Hepatocyte (in vitro differentiated cells): ENCODE results near the gene KIF6. TPM values are rescaled to one million over a fixed set of nuclear protein-coding genes. Genes with fewer than 3 reads are reported as not detected.

Source experiments
- DNase-seq: peaks from one replicate; pipeline ENCODE4 v3.0.0-alpha.2; 2016; ENCODE audit warnings: low spot score
- H2AFZ ChIP-seq: fragments of 200-600 bp; sonication (generic); 2 replicates; pipeline ENCODE4 v1.6.0; 2016; ENCODE audit warnings: antibody characterized with exemption, mild to moderate bottlenecking
- H3K27ac ChIP-seq: fragments of 200-600 bp; sonication (generic); 2 replicates; pipeline ENCODE4 v1.5.1; 2016; ENCODE audit warnings: mild to moderate bottlenecking
- H3K27me3 ChIP-seq: fragments of 200-600 bp; sonication (generic); 2 replicates; pipeline ENCODE4 v1.6.1; 2016
- H3K36me3 ChIP-seq: fragments of 200-600 bp; sonication (generic); replicated peaks from 2 replicates; pipeline ENCODE4 v1.5.1; 2016; ENCODE audit warnings: low read depth; ENCODE audit not compliant: insufficient read depth
- H3K4me1 ChIP-seq: fragments of 200-600 bp; sonication (generic); 2 replicates; pipeline ENCODE4 v1.5.1; 2016; ENCODE audit warnings: mild to moderate bottlenecking, moderate library complexity; ENCODE audit not compliant: insufficient read depth
- H3K4me2 ChIP-seq: fragments of 200-600 bp; sonication (generic); 2 replicates; pipeline ENCODE4 v1.6.0; 2016
- H3K4me3 ChIP-seq: fragments of 200-600 bp; sonication (generic); 2 replicates; pipeline ENCODE4 v1.5.1; 2016; ENCODE audit warnings: mild to moderate bottlenecking
- H3K79me2 ChIP-seq: fragments of 200-600 bp; sonication (generic); 2 replicates; pipeline ENCODE4 v1.6.0; 2017; ENCODE audit warnings: mild to moderate bottlenecking
- H3K9me2 ChIP-seq: fragments of 200-600 bp; sonication (generic); replicated peaks from 2 replicates; pipeline ENCODE4 v1.6.0; 2017; ENCODE audit warnings: mild to moderate bottlenecking; ENCODE audit not compliant: insufficient read depth
- H3K9me3 ChIP-seq: fragments of 200-600 bp; sonication (generic); 2 replicates; pipeline ENCODE4 v1.5.1; 2016; ENCODE audit warnings: low read depth, mild to moderate bottlenecking
- H4K20me1 ChIP-seq: fragments of 200-600 bp; sonication (generic); 2 replicates; pipeline ENCODE4 v1.6.0; 2016; ENCODE audit warnings: mild to moderate bottlenecking; ENCODE audit not compliant: insufficient read depth, poor library complexity, severe bottlenecking
- CTCF ChIP-seq: fragments of 200-600 bp; sonication (generic); IDR thresholded peaks from 2 replicates; pipeline ENCODE4 v1.5.1; 2016; ENCODE audit warnings: antibody characterized with exemption, mild to moderate bottlenecking; ENCODE audit not compliant: poor library complexity
- EZH2 ChIP-seq: fragments of 200-600 bp; sonication (generic); IDR thresholded peaks from 2 replicates; pipeline ENCODE4 v1.6.1; 2016; ENCODE audit warnings: antibody characterized with exemption, mild to moderate bottlenecking, borderline replicate concordance
- EZH2phosphoT487 ChIP-seq: fragments of 200-600 bp; sonication (generic); IDR thresholded peaks from one replicate; pipeline ENCODE4 v1.6.1; 2018; ENCODE audit warnings: antibody characterized with exemption, mild to moderate bottlenecking, low read depth, moderate library complexity; ENCODE audit not compliant: unreplicated experiment, severe bottlenecking
- WGBS: methylation state at CpG from one replicate; pipeline ENCODE4 v1.1.6; 2016; ENCODE audit warnings: low lambda C conversion rate; ENCODE audit errors: missing lambda C conversion rate; 5-methylcytosine and 5-hydroxymethylcytosine counted together
- polyA plus RNA-seq: library from polyadenylated mRNA; unstranded; fragments of >200 nt; fragmentation: Nextera tagmentation; extraction: Ambion mirVana; gene quantifications from 2 replicates; pipeline ENCODE4 v1.2.1, GENCODE V29; 2016
- total RNA-seq: library from RNA; depleted of rRNA; stranded (reverse); fragments of >200 nt; gene quantifications from 2 replicates; pipeline ENCODE4 v1.2.3, GENCODE V29; 2014

The KIF6 gene
- total and polyA plus RNA-seq, 2 experiments from 2014 or later: 0.87 to 2.3 TPM

DNA sequence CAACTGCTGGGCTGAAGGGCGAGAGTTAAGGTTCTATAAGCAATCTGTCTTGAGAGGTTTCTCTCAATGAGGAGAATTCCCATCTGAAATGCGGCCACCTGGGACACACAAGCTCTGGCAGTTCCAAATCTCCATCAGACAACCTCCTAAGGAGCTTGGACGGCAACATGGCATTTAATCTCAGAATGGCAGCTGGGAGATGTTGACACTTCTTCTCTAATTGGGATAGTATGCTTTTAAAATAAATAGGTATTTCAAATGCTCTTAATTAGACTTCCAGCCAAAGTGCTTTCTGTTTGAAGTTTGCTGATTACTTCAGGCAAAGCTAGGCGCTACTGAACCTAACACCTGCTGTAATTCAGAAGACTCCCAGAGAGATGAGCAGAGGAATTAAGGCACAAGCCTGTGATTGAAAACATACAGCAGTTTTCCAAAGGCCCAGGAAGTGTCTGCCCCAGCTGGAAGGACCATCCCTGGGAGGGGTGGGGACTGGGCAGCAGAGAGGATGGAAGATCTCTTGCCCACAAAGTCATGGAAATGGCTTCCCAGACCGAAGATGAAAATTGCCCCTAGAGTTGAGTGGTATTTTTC lies 343.6 kb downstream of the KIF6 start:
- no peak for DNase-seq
- Histone ChIP-seq H3K27ac (no peak overlapping the region), H3K9me2 (no peaks in the 10 kb centered on the region), H3K36me3 (no peaks in the 10 kb centered on the region), H3K4me3 (no peak overlapping the region), H2AFZ (no peak overlapping the region), H3K79me2 (no peaks in the 10 kb centered on the region), H3K4me1 (peaks cover 16% of the 10 kb centered on the region), H3K9me3 (no peaks in the 10 kb centered on the region), H3K27me3 (peaks cover 5% of the 10 kb centered on the region), H4K20me1 (no peaks in the 10 kb centered on the region), H3K4me2 (no peak overlapping the region)
- 83% methylated on average over 5 of the region's 5 CpGs for WGBS
- no peak for TF ChIP-seq EZH2phosphoT487
- TF ChIP-seq CTCF: no peak
- TF ChIP-seq EZH2: no peak

DNA sequence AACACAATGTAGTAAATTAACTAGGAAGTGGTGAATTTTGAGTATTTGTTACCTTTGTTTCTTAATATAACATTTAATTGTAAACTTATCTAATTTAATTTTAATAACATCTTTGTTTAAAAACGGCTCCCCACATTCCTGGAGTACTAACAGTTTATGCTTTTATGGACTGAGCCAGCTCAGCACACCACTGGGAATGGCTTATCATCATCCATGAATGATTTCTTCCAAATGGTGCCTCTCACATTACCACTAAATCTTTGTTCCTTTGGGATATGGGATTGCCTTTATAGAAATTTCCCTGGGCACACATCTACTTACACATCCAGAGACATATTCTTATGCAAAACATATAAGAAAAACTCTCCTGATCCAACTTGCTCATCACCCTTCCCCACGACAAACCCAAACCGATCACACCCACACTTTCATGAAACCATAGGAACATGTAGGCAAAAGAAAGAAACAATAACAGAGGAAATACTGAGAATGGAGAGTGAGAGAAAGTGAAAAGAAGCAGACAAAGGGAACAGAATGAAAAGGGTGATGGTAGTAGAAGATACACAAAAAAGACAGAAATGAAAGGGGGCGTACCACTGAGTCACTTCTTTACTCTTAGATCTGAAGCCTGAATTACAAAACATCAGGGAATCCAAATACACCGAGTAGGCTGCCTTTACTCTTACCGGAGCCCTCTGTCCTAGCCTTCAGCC lies 344.2 kb downstream of the KIF6 start:
- 88% methylated on average over 6 of the region's 6 CpGs for WGBS

DNA sequence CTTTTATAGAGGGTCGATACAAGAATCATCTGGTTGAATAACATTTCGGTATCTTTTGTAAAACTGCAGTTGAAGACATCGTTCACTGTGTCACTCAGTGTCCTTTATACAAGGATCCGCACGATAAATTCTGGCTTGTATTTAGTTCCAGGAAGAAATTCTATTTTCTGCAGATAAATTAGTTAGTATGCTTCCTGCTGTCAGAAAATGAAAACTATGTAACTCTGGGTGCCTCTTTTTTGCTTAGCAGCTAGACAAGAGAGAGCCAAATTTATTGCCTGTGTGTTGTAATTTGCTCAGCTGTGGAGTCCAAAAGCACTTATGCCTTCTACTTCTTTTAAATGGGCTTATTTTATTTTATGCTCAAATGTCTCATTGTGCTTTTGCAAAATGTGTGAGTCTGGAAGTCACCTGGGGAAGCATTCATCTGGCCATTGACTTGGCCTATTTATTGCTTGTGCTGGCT lies 346.2 kb downstream of the KIF6 start:
- H4K20me1 ChIP-seq: no peaks in the 10 kb centered on the region
- peaks cover 5% of the 10 kb centered on the region for H3K27me3 ChIP-seq
- H3K4me2 ChIP-seq: no peak overlapping the region
- DNase-seq: no peak
- H3K4me1 ChIP-seq: peaks cover 16% of the 10 kb centered on the region
- TF ChIP-seq CTCF: no peak
- no peak for TF ChIP-seq EZH2
- no peak for TF ChIP-seq EZH2phosphoT487
- H2AFZ ChIP-seq: no peak overlapping the region
- H3K9me3 ChIP-seq: no peaks in the 10 kb centered on the region
- no peak overlapping the region for H3K27ac ChIP-seq
- 67% methylated on average over 5 of the region's 5 CpGs for WGBS
- H3K9me2 ChIP-seq: no peaks in the 10 kb centered on the region
- H3K4me3 ChIP-seq: no peak overlapping the region
- no peaks in the 10 kb centered on the region for H3K36me3 ChIP-seq
- H3K79me2 ChIP-seq: no peaks in the 10 kb centered on the region

More for the DNA sequence above, 344.2 kb downstream of the KIF6 start:
- no peaks in the 10 kb centered on the region for H3K9me3 ChIP-seq
- peaks cover 16% of the 10 kb centered on the region for H3K4me1 ChIP-seq
- H3K27ac ChIP-seq: no peak overlapping the region
- H3K36me3 ChIP-seq: no peaks in the 10 kb centered on the region
- TF ChIP-seq EZH2: no peak
- no peak for TF ChIP-seq CTCF
- no peak for TF ChIP-seq EZH2phosphoT487
- no peaks in the 10 kb centered on the region for H4K20me1 ChIP-seq
- H3K4me3 ChIP-seq: no peak overlapping the region
- no peak overlapping the region for H2AFZ ChIP-seq
- H3K4me2 ChIP-seq: no peak overlapping the region
- H3K9me2 ChIP-seq: no peaks in the 10 kb centered on the region
- H3K79me2 ChIP-seq: no peaks in the 10 kb centered on the region
- H3K27me3 ChIP-seq: peaks cover 5% of the 10 kb centered on the region
- no peak for DNase-seq
